Brain pericyte (primary cell): ENCODE measurements around the gene TRMT1L.

Experiments
- DNase-seq: peaks from one replicate; pipeline ENCODE4 v3.0.0-alpha.2; 2012; ENCODE audit warnings: low read depth, low spot score

TRMT1L gene

GRCh38 chr1:185129708-185130107 is 27.0 kb downstream of the TRMT1L start:
- no peak for DNase-seq

GRCh38 chr1:185112356-185112755 is 44.4 kb downstream of the TRMT1L start:
- no peak for DNase-seq

- DNase-seq = no peak
Observed at GRCh38 chr1:185111873-185112272, 44.9 kb downstream of the TRMT1L start.

- DNase-seq = no peak
Observed at GRCh38 chr1:185110145-185110544, 46.6 kb downstream of the TRMT1L start.

GRCh38 chr1:185108321-185108720 is 48.4 kb downstream of the TRMT1L start:
- no peak for DNase-seq

GRCh38 chr1:185105121-185105520 is 51.6 kb downstream of the TRMT1L start:
- no peak for DNase-seq

GRCh38 chr1:185104083-185104482 is 52.7 kb downstream of the TRMT1L start:
- DNase-seq = no peak

- DNase-seq = no peak
Observed at GRCh38 chr1:185096531-185096930, 60.2 kb downstream of the TRMT1L start.

- no peak for DNase-seq
Observed at GRCh38 chr1:185094761-185095160, 62.0 kb downstream of the TRMT1L start.

- DNase-seq = no peak
Observed at GRCh38 chr1:185091480-185091879, 65.3 kb downstream of the TRMT1L start.

- no peak for DNase-seq
Observed at GRCh38 chr1:185087746-185088145, 69.0 kb downstream of the TRMT1L start.

GRCh38 chr1:185087101-185087500 is 69.7 kb downstream of the TRMT1L start:
- no peak for DNase-seq

- no peak for DNase-seq
Observed at GRCh38 chr1:185083818-185084217, 72.9 kb downstream of the TRMT1L start.

GRCh38 chr1:185080422-185080821 is 76.3 kb downstream of the TRMT1L start:
- DNase-seq = no peak

GRCh38 chr1:185077374-185077773 is 79.4 kb downstream of the TRMT1L start:
- DNase-seq = no peak

- no peak for DNase-seq
Observed at GRCh38 chr1:185075476-185075875, 81.3 kb downstream of the TRMT1L start.

- DNase-seq = no peak
Observed at GRCh38 chr1:185074307-185074706, 82.4 kb downstream of the TRMT1L start.

GRCh38 chr1:185073725-185074124 is 83.0 kb downstream of the TRMT1L start:
- DNase-seq = no peak

- no peak for DNase-seq
Observed at GRCh38 chr1:185070051-185070450, 86.7 kb downstream of the TRMT1L start.

GRCh38 chr1:185069202-185069772 is 87.5 kb downstream of the TRMT1L start:
- no peak for DNase-seq

GRCh38 chr1:185068341-185068740 is 88.4 kb downstream of the TRMT1L start:
- no peak for DNase-seq
